DND-41 (cell line): Measurements from ENCODE around the gene DPM1.

ENCODE experiments used
- ATAC-seq: fragments of 200-7000 bp; cut with Tn5 transposase; 3 replicates; pipeline ENCODE4 v1.9.1; 2021; ENCODE audit warnings: low read depth; ENCODE audit not compliant: insufficient read depth
- DNase-seq: peaks from one replicate; pipeline ENCODE4 v3.0.0-alpha.2; 2020
- H2AFZ ChIP-seq: 2 replicates; pipeline ENCODE4 v1.6.0; 2012; ENCODE audit warnings: low read depth, low read length
- H3K27ac ChIP-seq: 2 replicates; pipeline ENCODE4 v1.5.1; 2012; ENCODE audit warnings: low read length, inconsistent platforms
- H3K27me3 ChIP-seq: fragments of 200-600 bp; sonication (generic); 2 replicates; pipeline ENCODE4 v1.6.0; 2012; ENCODE audit warnings: low read length, mild to moderate bottlenecking, inconsistent platforms; ENCODE audit not compliant: insufficient read depth, poor library complexity
- H3K36me3 ChIP-seq: 2 replicates; pipeline ENCODE4 v1.5.1; 2012; ENCODE audit warnings: low read length, inconsistent platforms; ENCODE audit not compliant: insufficient read depth
- H3K4me1 ChIP-seq: 2 replicates; pipeline ENCODE4 v1.5.1; 2012; ENCODE audit warnings: mild to moderate bottlenecking, low read length; ENCODE audit not compliant: insufficient read depth
- H3K4me2 ChIP-seq: 2 replicates; pipeline ENCODE4 v1.6.0; 2012; ENCODE audit warnings: mild to moderate bottlenecking, moderate library complexity, low read length, inconsistent platforms; ENCODE audit not compliant: insufficient read depth
- H3K4me3 ChIP-seq, 2 experiments: fragments of 200-600 bp in 1 of 2; shearing (Covaris generic) in 1 of 2; 2 replicates each; pipeline ENCODE4 v1.5.1; 2012 to 2016; ENCODE audit warnings: inconsistent platforms in 2 of 2, low read length in 2 of 2, mild to moderate bottlenecking in 2 of 2, low read depth in 1 of 2, moderate library complexity in 1 of 2
- H3K79me2 ChIP-seq: 2 replicates; pipeline ENCODE4 v1.6.0; 2012; ENCODE audit warnings: low read length, inconsistent platforms; ENCODE audit not compliant: insufficient read depth
- H3K9ac ChIP-seq: 2 replicates; pipeline ENCODE4 v1.6.0; 2012; ENCODE audit warnings: low read depth, mild to moderate bottlenecking, inconsistent platforms, low read length, moderate library complexity
- H3K9me3 ChIP-seq: 2 replicates; pipeline ENCODE4 v1.5.1; 2012; ENCODE audit warnings: low read length, moderate library complexity, mild to moderate bottlenecking, inconsistent platforms; ENCODE audit not compliant: insufficient read depth, severe bottlenecking
- H4K20me1 ChIP-seq: 2 replicates; pipeline ENCODE4 v1.6.0; 2012; ENCODE audit warnings: low read length; ENCODE audit not compliant: insufficient read depth
- EZH2 ChIP-seq: IDR thresholded peaks from 3 replicates; pipeline ENCODE4 v1.6.1; 2012; ENCODE audit warnings: borderline replicate concordance, low read depth, mild to moderate bottlenecking, moderate library complexity, low read length, inconsistent platforms; ENCODE audit not compliant: severe bottlenecking
- TF ChIP-seq, protein P1 (sequence below): IDR thresholded peaks from 2 replicates; pipeline ENCODE4 v1.5.1; 2012; ENCODE audit warnings: borderline replicate concordance, low read length, moderate library complexity, mild to moderate bottlenecking; ENCODE audit not compliant: poor library complexity, severe bottlenecking; ENCODE audit errors: extremely low read depth

Gene DPM1

DNA sequence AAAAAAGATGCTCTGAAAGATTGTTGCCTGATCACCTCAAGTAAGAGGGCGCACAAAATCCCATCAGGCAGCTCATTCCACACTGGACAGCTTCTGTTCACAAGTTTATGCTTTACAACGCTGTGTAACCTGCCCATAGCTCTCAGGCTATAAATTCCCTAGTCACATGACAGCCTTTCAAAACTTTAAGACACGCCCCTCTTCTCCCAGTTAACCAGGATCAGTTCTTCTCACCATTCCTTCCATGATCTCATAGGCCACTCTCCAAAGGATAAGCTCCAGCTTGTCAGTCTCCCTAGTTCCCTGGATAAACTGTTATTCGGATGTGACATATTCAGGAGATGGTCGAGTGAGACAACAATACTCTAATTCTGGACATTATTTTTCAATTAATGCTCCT is 42.1 kb downstream of the DPM1 start:
- Histone ChIP-seq H3K9me3 (no peaks in the 10 kb centered on the region), H2AFZ (no peak overlapping the region), H3K4me2 (no peak overlapping the region), H3K4me1 (peaks cover 4% of the 10 kb centered on the region; the same call in 1 of the 2 replicates), H3K27me3 (no peaks in the 10 kb centered on the region), H3K4me3 (no peak overlapping the region), H3K36me3 (peaks cover 86% of the 10 kb centered on the region), H3K9ac (no peak overlapping the region), H3K27ac (no peak overlapping the region), H4K20me1 (peaks cover 96% of the 10 kb centered on the region), H3K79me2 (peaks cover 100% of the 10 kb centered on the region)
- DNase-seq = no peak
- TF ChIP-seq, protein P1, sequence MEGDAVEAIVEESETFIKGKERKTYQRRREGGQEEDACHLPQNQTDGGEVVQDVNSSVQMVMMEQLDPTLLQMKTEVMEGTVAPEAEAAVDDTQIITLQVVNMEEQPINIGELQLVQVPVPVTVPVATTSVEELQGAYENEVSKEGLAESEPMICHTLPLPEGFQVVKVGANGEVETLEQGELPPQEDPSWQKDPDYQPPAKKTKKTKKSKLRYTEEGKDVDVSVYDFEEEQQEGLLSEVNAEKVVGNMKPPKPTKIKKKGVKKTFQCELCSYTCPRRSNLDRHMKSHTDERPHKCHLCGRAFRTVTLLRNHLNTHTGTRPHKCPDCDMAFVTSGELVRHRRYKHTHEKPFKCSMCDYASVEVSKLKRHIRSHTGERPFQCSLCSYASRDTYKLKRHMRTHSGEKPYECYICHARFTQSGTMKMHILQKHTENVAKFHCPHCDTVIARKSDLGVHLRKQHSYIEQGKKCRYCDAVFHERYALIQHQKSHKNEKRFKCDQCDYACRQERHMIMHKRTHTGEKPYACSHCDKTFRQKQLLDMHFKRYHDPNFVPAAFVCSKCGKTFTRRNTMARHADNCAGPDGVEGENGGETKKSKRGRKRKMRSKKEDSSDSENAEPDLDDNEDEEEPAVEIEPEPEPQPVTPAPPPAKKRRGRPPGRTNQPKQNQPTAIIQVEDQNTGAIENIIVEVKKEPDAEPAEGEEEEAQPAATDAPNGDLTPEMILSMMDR = no peak
- TF ChIP-seq EZH2 = no peak
- ATAC-seq = no peak

DNA sequence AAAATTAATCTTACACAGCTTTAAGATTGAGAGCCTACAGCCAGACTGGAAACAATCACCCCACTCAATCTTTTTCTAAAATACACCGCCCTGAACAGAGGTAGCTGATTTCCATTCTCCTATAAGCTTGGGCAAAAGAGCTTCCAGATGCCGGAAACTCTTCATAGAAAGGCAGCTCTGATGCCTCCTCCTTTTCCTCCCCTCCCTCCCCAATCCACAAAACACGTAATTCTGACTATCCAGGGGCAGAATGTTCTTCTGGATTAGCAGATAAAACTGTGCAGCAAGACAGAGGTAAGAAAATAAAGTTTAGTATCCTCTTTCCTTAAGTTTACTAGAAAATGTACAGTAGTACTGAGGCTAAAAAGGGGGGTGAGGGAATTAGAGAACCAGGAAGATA is 42.9 kb downstream of the DPM1 start:
- no peak overlapping the region for H2AFZ ChIP-seq
- no peak for ATAC-seq
- H3K79me2 ChIP-seq = peaks cover 100% of the 10 kb centered on the region
- peaks cover 4% of the 10 kb centered on the region; the same call in 1 of the 2 replicates for H3K4me1 ChIP-seq
- H3K27me3 ChIP-seq = no peaks in the 10 kb centered on the region
- H3K9me3 ChIP-seq = no peaks in the 10 kb centered on the region
- no peak overlapping the region for H3K4me3 ChIP-seq
- H3K27ac ChIP-seq = no peak overlapping the region
- H3K9ac ChIP-seq = no peak overlapping the region
- TF ChIP-seq, protein P1 = no peak
- no peak for TF ChIP-seq EZH2
- H4K20me1 ChIP-seq = peaks cover 96% of the 10 kb centered on the region
- H3K4me2 ChIP-seq = no peak overlapping the region
- DNase-seq = no peak
- peaks cover 87% of the 10 kb centered on the region for H3K36me3 ChIP-seq

DNA sequence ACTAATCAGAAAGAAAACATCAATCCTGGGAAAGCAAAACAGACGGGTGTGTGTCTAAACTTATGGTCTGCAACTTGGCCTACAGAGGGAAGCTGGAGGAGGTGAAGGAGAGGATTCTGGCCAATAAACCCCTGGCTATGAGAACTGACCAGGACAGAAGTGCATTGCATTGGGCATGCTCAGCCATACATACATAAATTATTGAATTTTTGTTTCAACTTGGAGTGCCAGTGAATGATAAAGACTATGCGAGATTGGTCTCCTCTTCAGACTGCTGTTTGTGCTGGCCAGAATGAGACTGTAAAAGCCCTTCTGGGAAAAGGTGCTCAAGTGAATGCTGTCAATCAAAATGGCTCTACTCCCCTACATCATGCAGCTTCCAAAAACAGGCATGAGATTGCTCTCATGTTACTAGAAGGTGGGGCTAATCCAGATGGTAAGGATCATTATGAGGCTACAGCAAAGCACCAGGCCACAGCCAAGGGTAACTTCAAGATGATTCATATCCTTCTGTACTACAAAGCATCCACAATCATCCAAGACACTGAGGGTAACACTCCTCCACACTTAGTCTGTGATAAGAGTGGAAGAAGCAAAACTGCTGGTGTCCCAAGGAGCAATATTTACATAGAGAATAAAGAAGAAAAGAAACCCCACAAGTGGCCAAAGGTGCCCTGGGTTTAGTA is 44.5 kb downstream of the DPM1 start:
- H3K4me2 ChIP-seq = no peak overlapping the region
- H3K36me3 ChIP-seq = peaks cover 86% of the 10 kb centered on the region
- TF ChIP-seq, protein P1 = no peak
- TF ChIP-seq EZH2 = no peak
- H3K79me2 ChIP-seq = peaks cover 100% of the 10 kb centered on the region
- H3K4me1 ChIP-seq = no peaks in the 10 kb centered on the region
- no peaks in the 10 kb centered on the region for H3K27me3 ChIP-seq
- no peak overlapping the region for H3K9ac ChIP-seq
- no peak for DNase-seq
- H4K20me1 ChIP-seq = peaks cover 97% of the 10 kb centered on the region
- H3K4me3 ChIP-seq = no peak overlapping the region
- H3K9me3 ChIP-seq = no peaks in the 10 kb centered on the region
- no peak overlapping the region for H2AFZ ChIP-seq
- H3K27ac ChIP-seq = no peak overlapping the region
- peak; percentile 53; the same call in 1 of the 3 replicates for ATAC-seq
